HG03342 (cell line): ENCODE measurements around the gene ENTR1.

Source experiments
- ATAC-seq: cut with Tn5 transposase; IDR thresholded peaks from one replicate; pipeline ENCODE4 v1.9.1; 2021; ENCODE audit warnings: mild to moderate bottlenecking, moderate library complexity; ENCODE audit not compliant: unreplicated experiment

ENTR1 gene

DNA sequence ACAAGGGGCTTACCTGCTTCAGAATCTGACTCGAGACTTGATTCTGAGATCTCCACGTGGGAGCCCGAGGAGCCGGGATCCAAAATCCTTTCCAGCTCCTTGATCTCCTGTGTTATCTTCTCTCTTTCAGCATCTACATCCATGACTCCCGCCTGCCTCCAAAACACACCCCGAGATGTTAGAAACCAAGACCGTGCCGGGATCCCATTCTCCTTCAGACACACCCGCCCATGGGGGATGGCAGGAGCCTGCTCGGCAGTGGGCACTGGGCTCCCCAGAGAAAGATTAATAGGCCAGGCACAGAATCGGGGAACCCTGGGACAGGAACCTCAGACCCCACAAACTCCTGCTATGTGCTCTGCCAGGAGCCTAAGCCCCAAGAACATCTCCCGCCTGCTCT, 12.1 kb downstream of the ENTR1 start:
- ATAC-seq, result no peak

DNA sequence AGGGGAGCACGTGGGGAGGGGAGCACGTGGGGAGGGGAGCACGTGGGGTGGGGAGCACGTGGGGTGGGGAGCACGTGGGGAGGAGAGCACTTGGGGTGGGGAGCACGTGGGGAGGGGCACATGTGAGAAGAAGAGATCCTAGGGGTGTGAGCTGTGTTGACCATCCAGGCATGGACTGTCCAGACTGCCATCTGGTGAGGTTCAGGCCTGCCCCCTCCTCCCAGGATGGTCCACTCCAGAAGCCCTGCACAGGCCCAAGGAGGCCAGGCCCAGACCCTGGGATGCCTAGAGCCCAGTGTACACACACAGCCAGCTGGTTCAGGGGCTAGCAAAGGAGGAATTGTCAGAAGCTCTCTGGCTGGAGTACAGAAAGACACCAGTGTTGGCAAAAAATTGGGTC, 12.8 kb downstream of the ENTR1 start:
- ATAC-seq, result no peak

DNA sequence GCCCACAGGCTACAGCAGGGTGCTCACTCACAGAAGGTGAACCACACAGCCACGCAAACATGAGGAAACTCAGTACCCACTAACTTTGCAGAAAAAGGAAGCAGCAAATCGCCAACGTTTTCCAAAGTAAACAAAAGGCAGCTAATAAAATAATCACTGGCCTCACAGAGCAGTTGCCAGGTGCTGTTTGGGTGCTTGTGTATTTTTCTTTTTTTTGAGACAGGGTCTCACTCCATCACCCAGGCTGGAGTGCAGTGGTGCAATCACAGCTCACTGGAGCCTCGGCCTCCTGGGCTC, 14.2 kb downstream of the ENTR1 start:
- ATAC-seq, result no peak

DNA sequence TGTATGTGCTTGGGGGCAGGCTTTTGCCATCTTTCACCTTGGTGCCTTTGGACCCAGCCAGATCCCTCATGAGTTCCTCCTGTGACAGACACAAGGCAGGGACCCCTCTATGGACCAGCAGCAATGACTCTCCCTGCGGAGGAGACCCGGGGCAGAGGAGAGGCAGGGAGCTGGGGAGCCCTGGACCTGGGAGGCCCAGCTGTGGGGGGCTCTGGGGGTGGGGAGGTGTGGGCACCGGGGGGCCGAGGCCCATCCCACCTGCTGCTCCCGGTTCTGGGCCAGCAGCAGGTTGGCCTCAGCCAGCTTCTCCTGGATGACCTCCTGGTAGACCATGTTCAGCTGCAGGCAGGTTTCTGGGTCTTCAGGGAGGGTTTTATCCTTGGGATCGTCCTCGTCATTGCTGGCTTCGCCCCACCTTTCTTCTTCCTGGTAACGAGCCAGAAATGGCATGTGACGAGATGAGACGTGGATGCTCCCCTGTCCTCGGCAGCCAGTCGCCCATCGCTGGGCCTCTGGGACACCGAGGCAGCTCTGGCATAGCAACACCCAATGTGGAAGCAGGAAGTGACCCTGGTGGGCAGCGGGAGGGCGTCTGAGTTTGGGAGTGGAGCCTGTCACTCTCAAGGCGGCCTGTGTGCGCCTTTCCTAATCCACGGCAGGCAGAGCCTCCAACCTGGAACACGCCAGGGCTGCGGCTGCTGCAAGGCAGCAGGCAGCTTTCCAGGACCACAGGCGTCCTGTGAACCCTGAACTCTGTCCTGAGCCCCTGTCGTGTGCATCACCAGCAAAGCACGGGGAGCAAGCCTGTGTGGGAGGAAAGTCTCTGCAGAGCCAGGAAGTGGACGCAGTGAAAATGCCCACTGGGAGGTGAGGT, 14.8 kb downstream of the ENTR1 start:
- no peak for ATAC-seq

DNA sequence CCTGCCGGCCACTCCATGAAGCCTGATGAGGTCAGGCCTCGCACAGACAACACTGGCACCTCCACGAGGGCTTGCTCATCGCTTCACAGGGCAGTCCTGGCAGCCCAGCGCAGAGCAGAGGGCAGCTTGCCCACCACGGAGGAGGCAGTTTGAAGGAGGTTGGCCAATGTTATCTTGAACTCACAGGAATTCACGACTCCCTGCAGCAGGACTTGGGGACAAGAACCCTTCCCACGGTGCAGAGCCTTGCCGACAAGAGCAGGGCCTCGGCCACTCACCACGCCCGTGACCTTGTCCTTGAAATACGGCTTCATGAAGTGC, 15.4 kb downstream of the ENTR1 start:
- no peak for ATAC-seq

DNA sequence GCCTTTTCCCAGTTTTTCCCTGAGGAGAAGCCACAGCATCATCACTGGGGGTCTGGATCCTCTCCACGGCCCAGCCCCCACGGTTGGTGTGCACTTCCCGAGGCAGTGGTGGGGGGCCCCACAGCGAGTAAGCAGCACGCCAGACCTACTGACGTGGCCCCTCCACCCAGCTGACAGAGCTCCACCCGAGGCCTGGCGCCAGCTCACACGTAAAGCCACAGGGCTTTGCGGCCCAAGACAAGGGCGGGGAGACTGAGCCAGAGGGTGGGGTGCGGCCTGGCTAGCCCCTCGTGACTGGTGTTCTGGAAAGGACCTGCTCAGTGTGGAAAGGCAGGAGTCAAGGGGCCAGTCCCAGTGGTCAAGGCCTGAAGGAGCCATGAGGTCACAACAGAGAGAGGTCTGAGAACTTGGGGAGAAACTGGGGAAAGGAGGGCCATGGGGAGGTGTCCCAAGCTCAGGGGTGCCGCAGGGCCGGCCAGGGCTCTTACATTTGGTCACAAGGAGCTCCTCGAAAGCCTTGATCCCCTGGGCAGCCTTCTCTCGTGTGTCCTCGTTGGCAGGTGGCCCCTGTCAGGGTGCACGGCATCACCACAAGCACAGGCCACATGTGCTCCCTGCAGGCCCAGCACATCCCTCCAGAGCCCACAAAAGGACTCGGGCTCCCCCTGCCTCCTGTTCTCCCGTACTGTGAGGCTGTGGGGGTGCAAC, 15.9 kb downstream of the ENTR1 start:
- no peak for ATAC-seq

DNA sequence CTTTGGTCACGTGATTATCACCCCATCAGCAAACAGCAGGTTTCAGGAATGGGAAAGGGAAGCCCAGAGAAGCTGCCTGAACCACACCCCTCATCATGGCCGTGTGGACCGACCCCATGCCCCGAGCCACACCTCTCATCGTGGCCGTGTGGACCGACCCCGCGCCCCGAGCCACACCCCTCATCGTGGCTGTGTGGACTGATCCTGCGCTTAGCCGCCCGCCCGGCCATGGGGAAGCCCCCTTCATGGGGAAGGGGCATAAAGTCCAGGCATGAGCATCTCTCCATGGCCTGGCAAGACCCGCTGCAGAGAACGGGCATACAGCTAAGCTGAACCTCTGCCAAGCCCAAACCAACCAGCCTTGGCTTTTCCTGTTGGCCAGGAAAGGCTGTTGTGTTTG, 16.9 kb downstream of the ENTR1 start:
- ATAC-seq, result no peak

DNA sequence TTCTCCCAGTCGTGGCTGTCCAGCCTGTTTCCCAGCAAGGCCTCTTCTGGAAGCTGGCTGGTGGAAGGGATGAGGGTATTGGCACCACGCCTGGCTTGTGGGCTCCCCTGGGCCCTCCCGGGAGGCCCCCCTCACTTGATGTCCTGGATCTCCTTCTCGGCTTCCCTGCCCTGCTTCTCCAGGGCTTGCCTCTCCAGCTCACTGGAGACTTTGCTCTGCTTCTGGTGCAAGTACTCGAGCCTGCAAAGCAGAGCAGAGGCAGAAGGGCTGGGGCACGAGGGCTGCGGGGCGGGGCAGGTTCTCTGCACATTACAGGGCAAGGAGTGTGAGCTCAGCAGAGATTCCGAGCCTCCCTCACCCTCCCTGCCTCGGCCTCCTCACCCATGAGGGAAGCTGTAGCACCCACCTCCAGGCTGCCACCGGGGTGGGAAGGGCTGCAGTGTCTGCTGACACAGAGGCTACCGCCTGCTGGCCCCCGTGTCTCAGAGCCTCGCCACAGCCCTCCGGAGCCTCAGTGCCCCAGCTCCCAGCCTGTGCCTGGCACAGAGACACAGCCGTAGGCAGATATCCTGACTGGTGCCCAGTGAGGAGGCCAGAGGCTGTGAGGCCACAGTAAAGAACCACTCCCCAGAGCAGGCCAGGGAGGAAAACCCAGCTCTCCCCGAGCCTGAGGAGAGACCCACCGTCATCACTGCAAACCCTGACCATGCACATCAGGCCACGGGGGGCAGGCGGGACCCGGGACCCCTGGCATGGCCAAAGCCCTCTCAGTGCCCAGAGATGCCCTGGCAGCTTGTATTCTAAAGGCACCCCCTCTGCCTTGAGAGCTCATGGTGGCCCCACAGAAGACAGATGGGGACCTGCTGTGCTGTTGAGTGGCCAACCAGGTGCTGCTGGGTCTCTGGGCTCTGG, 17.6 kb downstream of the ENTR1 start:
- ATAC-seq, result no peak

DNA sequence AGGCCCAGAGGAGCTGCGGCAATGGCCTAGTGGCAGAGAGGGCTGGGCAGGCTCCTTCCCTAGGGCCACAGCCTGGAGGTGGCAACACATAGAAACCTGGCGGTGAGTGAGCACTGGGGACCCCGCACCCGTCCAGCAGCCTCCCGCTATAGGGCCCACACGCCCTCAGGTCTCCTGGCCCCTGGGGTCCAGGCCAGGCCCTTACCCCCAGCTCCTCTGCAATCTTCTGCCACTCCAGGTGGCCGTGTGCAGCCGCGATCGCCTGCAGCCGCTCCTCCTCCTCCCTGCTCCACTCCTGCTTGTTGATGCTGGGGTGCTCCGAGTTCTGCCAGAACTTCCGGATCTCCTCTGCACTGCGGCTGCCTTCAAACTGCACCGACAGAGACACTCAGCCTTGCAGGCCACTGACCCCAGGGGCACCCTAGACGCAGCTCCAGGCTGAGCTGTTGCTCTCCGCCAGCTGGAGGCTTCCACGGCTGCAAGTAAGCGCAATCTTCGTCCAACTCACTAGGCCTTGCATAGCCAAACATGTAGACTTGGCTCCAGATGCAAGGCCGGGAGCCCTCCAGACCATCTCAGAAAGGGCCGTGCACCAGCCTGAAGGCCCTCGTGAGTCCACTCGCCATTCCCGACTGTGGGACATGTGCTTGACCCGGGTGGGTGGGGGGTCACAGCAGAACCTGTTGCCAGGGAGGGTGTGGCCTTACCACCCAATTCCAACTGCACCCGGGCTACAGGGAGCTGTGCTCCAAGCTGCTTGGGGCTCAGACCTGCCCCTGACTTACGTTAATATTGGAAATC, 18.5 kb downstream of the ENTR1 start:
- ATAC-seq, result no peak

DNA sequence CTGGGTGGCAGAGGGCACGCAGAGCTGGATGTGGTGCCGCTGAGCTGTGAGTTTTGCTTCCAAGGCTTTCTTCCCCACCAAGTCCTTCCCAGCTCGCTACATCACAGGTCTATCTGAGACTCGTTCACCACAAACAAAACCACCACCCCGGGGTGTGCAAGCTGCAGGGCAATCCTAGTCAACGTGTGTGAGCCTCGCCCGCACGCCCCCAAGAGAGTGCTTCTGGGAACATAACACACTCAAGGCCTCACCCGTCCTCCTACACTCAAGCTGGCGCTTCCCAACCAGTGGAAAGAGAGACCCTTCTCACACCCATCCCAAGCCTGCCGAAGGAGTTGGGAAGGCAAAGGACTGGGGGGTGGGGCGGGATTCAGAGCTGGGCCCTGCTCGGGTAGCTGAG, 21.0 kb downstream of the ENTR1 start:
- no peak for ATAC-seq

DNA sequence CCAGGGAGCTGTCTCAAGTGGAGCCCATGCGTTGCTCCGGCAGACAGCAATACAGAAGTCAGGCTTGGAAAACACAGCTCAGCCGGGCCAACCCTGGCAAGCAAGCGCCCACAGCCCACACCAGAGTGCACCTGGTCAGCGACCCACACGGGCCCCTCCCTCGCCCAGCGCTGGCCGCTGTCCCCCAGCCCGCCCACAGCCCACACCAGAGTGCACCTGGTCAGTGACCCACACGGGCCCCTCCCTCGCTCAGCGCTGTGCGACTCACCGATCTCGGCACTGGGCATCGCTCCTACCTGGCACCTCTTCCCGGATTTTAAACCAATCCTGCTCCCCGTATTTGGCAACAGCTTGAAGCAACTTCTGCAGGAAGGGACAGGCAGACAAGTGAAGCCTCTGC, 23.2 kb downstream of the ENTR1 start:
- no peak for ATAC-seq

DNA sequence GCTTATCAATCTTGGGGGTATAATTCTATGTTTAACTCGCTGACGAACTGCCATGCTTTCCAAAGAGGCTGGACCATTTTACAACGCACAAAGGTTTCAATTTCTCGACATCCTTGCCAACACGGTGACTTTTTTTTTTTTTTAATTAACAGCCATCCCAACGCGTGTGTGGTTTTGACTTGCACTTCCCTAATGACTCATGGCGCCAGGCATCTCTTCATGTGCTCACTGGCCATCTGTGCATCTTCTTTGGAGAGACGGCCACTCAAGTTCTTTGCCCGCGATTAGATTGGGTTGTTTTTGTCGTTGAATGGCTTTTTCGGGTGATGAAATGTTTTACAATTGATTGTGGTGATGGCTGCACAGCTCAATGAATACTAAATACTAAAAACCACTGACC, 24.4 kb downstream of the ENTR1 start:
- no peak for ATAC-seq

DNA sequence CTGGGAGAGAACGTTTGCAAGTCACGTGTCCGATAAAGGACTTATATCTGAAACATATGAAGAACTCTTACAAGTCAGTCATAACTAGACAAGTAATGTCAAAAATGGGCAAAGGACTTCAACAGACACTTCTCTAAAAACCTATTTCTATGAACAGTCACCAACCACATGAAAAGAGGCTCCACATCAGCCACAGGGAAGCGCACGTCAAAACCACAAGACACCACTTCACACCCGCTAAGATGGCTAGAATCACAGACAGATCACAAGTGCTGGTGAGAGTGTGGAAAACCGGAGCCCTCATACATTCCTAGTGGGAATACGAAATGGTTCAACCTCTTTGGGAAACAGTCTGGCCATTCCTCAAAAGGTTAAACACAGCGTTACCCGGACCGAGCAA, 25.4 kb downstream of the ENTR1 start:
- ATAC-seq, result no peak

DNA sequence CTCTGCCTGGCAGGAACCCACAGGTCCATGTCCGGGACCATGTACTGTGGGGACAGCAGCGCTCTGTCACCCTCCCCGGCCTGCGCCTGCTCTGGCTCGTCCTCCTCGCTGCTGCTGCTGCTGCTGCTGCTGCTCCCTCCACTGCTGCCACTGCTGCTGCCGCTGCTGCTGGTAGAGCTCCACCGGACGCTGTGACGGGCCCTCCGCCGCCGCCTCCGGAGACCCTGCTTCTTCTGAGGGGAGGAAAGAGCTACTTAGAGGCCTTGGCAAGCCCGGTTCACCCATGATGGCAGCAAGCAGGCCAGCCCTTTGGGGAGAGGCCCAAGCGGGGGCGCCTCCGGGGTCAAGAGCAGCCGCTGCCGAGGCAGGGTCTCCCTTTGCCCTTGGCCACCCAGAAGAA, 27.0 kb downstream of the ENTR1 start:
- ATAC-seq, result no peak

DNA sequence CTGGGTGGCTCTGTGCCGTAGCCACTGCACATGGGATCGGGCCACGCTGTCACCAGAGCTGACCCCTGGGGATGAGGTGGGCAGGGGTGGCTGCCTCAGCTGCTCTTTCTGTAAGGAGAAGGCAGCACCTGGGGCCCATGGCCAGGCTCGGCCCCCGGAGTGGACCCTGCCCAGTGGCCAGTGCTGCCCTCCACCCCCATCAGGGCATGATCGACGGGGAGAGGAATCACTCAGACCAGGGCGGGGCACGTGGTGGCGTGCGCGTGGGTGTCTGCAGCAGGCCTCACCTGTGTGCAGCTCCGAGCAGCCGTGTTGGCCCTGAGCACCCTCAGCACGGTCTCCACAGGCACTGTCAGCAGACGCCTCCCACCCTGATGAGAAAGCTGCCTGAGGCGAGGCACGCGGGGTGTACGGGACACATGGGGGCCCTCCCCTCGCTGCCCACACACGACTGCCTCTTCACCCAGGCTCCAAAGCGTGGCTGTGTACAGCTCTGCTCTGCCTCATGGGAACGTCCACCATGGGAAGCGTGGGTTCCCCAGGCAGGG, 28.4 kb downstream of the ENTR1 start:
- no peak for ATAC-seq

DNA sequence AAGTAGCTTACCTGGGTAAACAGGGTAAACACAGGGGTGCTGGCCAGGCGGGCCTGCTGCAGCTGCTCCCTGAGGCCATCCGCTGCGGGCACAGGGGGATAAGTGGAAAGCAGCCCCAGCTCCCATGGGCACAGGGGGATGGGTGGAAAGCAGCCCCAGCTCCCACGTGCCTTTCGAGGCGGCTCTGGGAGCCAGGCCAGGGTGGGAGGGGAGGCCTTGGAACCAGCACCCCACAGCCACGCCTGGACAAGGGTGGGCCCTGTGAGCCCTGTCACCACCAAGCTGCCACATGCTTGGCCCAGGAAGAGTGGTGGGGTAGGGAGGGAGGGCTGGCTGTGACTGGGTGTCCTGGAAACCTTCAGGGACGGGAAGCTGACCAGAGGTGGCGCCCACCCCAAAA, 29.1 kb downstream of the ENTR1 start:
- ATAC-seq, result no peak

DNA sequence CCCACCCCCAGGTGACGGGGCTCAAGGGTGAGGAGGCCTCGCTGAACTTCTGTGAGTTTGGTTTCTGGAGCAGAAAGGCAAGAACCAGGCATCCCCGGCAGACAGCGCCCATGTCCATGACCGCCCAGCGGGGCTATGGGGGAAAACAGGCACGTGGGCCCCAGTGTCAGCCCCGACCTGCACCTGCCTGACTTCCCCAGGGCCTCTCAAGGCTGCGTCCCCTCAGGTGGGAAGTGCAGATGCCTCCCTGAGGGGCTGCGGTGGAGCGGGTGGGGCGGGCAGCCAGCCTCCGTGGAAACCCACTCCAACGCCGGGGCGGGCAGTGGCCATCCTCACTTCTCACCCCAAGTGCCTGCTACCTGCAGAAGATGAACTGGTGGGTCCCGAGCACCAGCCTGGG, 30.0 kb downstream of the ENTR1 start:
- no peak for ATAC-seq

DNA sequence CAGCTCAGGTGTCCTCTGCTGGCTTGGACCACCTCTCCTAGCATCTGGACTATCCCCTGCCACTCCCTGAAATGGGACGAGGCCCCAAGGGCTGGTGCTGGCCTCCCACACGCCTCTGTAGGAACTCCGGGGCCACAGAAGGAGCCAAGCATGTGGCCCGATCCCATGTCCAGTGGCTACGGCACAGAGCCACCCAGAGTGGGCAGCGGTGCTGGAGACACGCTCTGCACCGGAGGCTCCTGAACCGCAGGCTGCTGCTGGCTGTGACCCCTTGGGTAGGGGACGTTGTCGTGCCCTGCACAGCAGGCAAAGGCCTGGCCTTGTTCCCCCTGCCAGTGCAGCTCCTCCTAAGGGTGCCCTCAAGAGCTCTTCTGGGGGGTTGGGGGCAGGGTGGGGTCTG, 30.5 kb downstream of the ENTR1 start:
- ATAC-seq, result no peak

DNA sequence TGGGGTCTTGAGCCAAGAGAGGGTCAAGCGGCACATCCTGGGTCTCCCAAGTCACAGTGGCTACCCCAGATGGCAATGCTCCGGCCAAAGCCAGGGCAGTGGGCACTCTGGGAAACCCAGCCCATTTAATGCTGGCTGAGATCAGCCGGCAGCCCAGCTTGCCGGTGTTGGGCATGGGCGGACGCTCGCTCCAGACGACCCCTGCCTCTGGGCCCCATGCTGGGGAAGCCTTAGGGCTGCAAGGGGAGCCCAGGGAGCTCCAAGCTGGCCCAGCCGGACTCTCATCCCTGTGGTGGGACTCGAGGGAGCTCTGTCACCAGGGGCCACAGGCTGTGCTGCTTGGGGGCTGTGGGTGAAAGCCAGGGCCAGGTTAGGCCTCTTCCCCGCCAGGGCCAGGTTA, 31.0 kb downstream of the ENTR1 start:
- no peak for ATAC-seq

DNA sequence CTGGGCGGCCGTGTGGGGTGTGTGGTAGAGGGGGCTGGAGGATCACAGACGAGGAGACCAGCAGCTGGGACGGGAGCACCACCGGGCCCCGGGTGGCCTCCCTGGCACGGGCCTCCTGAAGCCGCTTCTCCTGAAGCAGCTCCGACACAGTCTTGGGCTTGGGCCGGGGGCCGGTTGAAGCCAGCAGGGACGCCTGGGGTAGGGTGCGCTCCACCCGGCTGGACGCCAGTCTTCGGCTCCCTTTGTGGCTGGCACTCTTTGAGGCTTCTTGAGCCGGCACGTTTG, 31.5 kb downstream of the ENTR1 start:
- no peak for ATAC-seq
